PC-3 (cell line): Measurements from ENCODE around the gene TMEM131. TPM values are rescaled to one million over a fixed set of nuclear protein-coding genes. Genes with fewer than 3 reads are reported as not detected.

Source experiments
- ATAC-seq: fragments of 200-7000 bp; cut with Tn5 transposase; 2 replicates; pipeline ENCODE4 v1.9.1; 2020; ENCODE audit warnings: mild to moderate bottlenecking, moderate library complexity
- BruUV-seq: library from RNA; stranded (reverse); fragments of 400-500 nt; replicated peaks from 2 replicates; lab custom pipeline; 2021; lab: Mats Ljungman, UMichigan
- CTCF ChIA-PET: fragments of 300-600 bp; sonication (Branson Sonifier 250); formaldehyde crosslinking; loops from one replicate; lab custom pipeline; 2022; ENCODE audit warnings: antibody characterized with exemption; lab: Charles Lee
- POLR2A ChIA-PET: fragments of 300-600 bp; sonication (Branson Sonifier 250); formaldehyde crosslinking; loops from one replicate; lab custom pipeline; 2022; ENCODE audit warnings: antibody characterized with exemption; ENCODE audit not compliant: unreplicated experiment; lab: Charles Lee
- DNase-seq: peaks from one replicate; pipeline ENCODE4 v3.0.0-alpha.2; 2015
- H2AFZ ChIP-seq: fragments of 300-600 bp; sonication (generic); 2 replicates; pipeline ENCODE4 v1.6.0; 2016; ENCODE audit warnings: antibody characterized with exemption, low read length
- H3F3A ChIP-seq: fragments of 300-600 bp; sonication (generic); one replicate; pipeline ENCODE4 v1.6.0; 2017; ENCODE audit warnings: antibody characterized with exemption, low read length, control low read depth, mild to moderate bottlenecking; ENCODE audit not compliant: unreplicated experiment
- H3K27ac ChIP-seq: fragments of 300-600 bp; sonication (generic); 2 replicates; pipeline ENCODE4 v1.5.1; 2016; ENCODE audit warnings: mild to moderate bottlenecking, low read length
- H3K27me3 ChIP-seq: fragments of 300-600 bp; sonication (generic); 2 replicates; pipeline ENCODE4 v1.6.1; 2016; ENCODE audit warnings: low read length, mixed read lengths
- H3K36me3 ChIP-seq: fragments of 300-600 bp; sonication (generic); 2 replicates; pipeline ENCODE4 v1.6.1; 2016; ENCODE audit warnings: low read depth, mixed run types, low read length, mixed read lengths
- H3K4me1 ChIP-seq: fragments of 300-600 bp; sonication (generic); 2 replicates; pipeline ENCODE4 v1.5.1; 2016; ENCODE audit warnings: low read length; ENCODE audit not compliant: insufficient read depth
- H3K4me2 ChIP-seq: fragments of 300-600 bp; sonication (generic); 2 replicates; pipeline ENCODE4 v1.6.0; 2016; ENCODE audit warnings: low read length
- H3K4me3 ChIP-seq: fragments of 300-600 bp; sonication (generic); 2 replicates; pipeline ENCODE4 v1.5.1; 2016; ENCODE audit warnings: mild to moderate bottlenecking, low read length, mixed read lengths
- H3K79me2 ChIP-seq: fragments of 300-600 bp; sonication (generic); 2 replicates; pipeline ENCODE4 v1.6.1; 2017; ENCODE audit warnings: low read length, mixed read lengths
- H3K9ac ChIP-seq: fragments of 300-600 bp; sonication (generic); 2 replicates; pipeline ENCODE4 v1.6.0; 2016; ENCODE audit warnings: mild to moderate bottlenecking, low read length
- H3K9me2 ChIP-seq: fragments of 300-600 bp; sonication (generic); replicated peaks from 2 replicates; pipeline ENCODE4 v1.6.1; 2016; ENCODE audit warnings: mixed run types, low read length, mixed read lengths
- H3K9me3 ChIP-seq: fragments of 300-600 bp; sonication (generic); 2 replicates; pipeline ENCODE4 v1.6.1; 2016; ENCODE audit warnings: low read length, mixed read lengths
- H4K20me1 ChIP-seq: fragments of 300-600 bp; sonication (generic); 2 replicates; pipeline ENCODE4 v1.6.1; 2016; ENCODE audit warnings: low read length, mixed read lengths
- CTCF ChIP-seq: fragments of 300-600 bp; sonication (generic); conservative IDR thresholded peaks from 2 replicates; pipeline ENCODE4 v1.5.1; 2017; ENCODE audit warnings: antibody characterized with exemption, low read depth, mild to moderate bottlenecking, low read length
- EZH2 ChIP-seq: fragments of 300-600 bp; sonication (generic); IDR thresholded peaks from one replicate; pipeline ENCODE4 v1.6.1; 2017; ENCODE audit warnings: antibody characterized with exemption, mild to moderate bottlenecking, low read length; ENCODE audit not compliant: unreplicated experiment
- EZH2phosphoT487 ChIP-seq: fragments of 300-600 bp; sonication (generic); IDR thresholded peaks from 2 replicates; pipeline ENCODE4 v1.6.1; 2018; ENCODE audit warnings: mild to moderate bottlenecking, antibody characterized with exemption, low read length, borderline replicate concordance
- intact Hi-C: fragments of 100-400 bp; cut with micrococcal nuclease; formaldehyde crosslinking; loops from 2 replicates; pipeline ENCODE4 v1.9.0; 2023
- total RNA-seq: library from RNA; depleted of rRNA; stranded (reverse); fragments of >200 nt; gene quantifications from 2 replicates; pipeline ENCODE4 v1.2.3, GENCODE V29; 2014

The TMEM131 gene
- total RNA-seq, 1 experiment from 2014 or later, result 21.1 TPM

GRCh38 chr2:98006378-98006777, 10.6 kb upstream of the TMEM131 start:
- DNase-seq, result no peak
- Histone ChIP-seq H3K9ac (no peak overlapping the region), H3K4me1 (no peaks in the 10 kb centered on the region), H3K79me2 (no peaks in the 10 kb centered on the region), H2AFZ (no peak overlapping the region), H3K4me2 (no peak overlapping the region), H3K36me3 (no peaks in the 10 kb centered on the region), H3K9me2 (no peaks in the 10 kb centered on the region), H3F3A (no peaks in the 10 kb centered on the region), H3K4me3 (no peak overlapping the region), H3K9me3 (no peaks in the 10 kb centered on the region), H4K20me1 (no peaks in the 10 kb centered on the region), H3K27ac (no peak overlapping the region), H3K27me3 (no peaks in the 10 kb centered on the region)
- ChIA-PET POLR2A (no interaction called here), CTCF (no interaction called here)
- TF ChIP-seq EZH2, result no peak
- TF ChIP-seq CTCF, result no peak
- TF ChIP-seq EZH2phosphoT487, result no peak
- no TSS peak for BruUV-seq
- no peak for ATAC-seq
- intact Hi-C loops, result no loop called here

- Histone ChIP-seq H3K36me3 (no peaks in the 10 kb centered on the region), H3K4me3 (no peak overlapping the region), H3K27me3 (no peaks in the 10 kb centered on the region), H3K9me2 (no peaks in the 10 kb centered on the region), H3K27ac (no peak overlapping the region), H3K9me3 (no peaks in the 10 kb centered on the region), H3K4me1 (no peaks in the 10 kb centered on the region), H3F3A (no peaks in the 10 kb centered on the region), H3K79me2 (no peaks in the 10 kb centered on the region), H2AFZ (no peak overlapping the region), H3K4me2 (no peak overlapping the region), H3K9ac (no peak overlapping the region), H4K20me1 (no peaks in the 10 kb centered on the region)
- intact Hi-C loops, result no loop called here
- CTCF ChIA-PET, result no interaction called here
- DNase-seq (no peak), ATAC-seq (no peak)
- TF ChIP-seq EZH2, result no peak
- TF ChIP-seq EZH2phosphoT487, result no peak
- no peak for TF ChIP-seq CTCF
- BruUV-seq, result no TSS peak
- POLR2A ChIA-PET, result no interaction called here
Observed at GRCh38 chr2:98004613-98005012, 8.9 kb upstream of the TMEM131 start.

GRCh38 chr2:98004047-98004446, 8.3 kb upstream of the TMEM131 start:
- TF ChIP-seq CTCF (no peak), EZH2 (no peak), EZH2phosphoT487 (no peak)
- H3K9ac ChIP-seq, result no peak overlapping the region
- H3K4me2 ChIP-seq, result no peak overlapping the region
- intact Hi-C loops, result no loop called here
- DNase-seq (no peak), ATAC-seq (no peak)
- ChIA-PET POLR2A (no interaction called here), CTCF (no interaction called here)
- no peaks in the 10 kb centered on the region for H4K20me1 ChIP-seq
- no peaks in the 10 kb centered on the region for H3K27me3 ChIP-seq
- H2AFZ ChIP-seq, result no peak overlapping the region
- H3K9me2 ChIP-seq, result no peaks in the 10 kb centered on the region
- H3K27ac ChIP-seq, result no peak overlapping the region
- no TSS peak for BruUV-seq
- no peaks in the 10 kb centered on the region for H3K79me2 ChIP-seq
- H3F3A ChIP-seq, result no peaks in the 10 kb centered on the region
- H3K9me3 ChIP-seq, result no peaks in the 10 kb centered on the region
- H3K4me3 ChIP-seq, result no peak overlapping the region
- H3K4me1 ChIP-seq, result no peaks in the 10 kb centered on the region
- no peaks in the 10 kb centered on the region for H3K36me3 ChIP-seq
